Epidermal melanocyte (primary cell): Measurements from ENCODE around the gene SCAPER.
"Not testable (repeated sequence)": the region's sequence is repeated elsewhere in the genome, so short reads cannot be mapped to it uniquely, and the experiment has no call there.

Experiments used
- DNase-seq: peaks from one replicate; pipeline ENCODE4 v3.0.0; 2011; ENCODE audit warnings: low spot score; ENCODE audit not compliant: insufficient read length

Gene SCAPER

GRCh38 chr15:76913737-76914136, 8.6 kb upstream of the SCAPER start:
- no peak for DNase-seq

DNA sequence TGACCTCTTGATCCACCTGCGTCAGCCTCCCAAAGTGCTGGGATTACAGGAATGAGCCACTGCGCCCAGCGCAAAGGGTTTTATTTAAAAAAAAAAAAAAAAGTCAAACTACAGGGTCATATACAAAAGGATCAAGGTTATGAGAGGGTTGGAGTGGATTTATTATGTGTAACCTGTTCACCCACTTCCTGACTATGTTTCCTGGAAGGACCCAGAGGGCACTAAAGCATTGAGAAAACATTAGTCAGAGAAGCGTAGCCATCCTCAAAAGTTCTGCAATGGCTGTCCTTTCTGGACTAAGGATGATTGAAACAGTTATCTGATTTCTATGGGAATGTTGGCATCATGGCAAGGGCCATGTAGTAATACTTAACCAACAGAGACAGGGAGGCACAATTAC, 7.3 kb upstream of the SCAPER start:
- DNase-seq, result no peak

GRCh38 chr15:76905855-76906254, 715 bp upstream of the SCAPER start:
- DNase-seq, result no peak

GRCh38 chr15:76904461-76905012, 603 bp downstream of the SCAPER start:
- DNase-seq, result no peak

DNA sequence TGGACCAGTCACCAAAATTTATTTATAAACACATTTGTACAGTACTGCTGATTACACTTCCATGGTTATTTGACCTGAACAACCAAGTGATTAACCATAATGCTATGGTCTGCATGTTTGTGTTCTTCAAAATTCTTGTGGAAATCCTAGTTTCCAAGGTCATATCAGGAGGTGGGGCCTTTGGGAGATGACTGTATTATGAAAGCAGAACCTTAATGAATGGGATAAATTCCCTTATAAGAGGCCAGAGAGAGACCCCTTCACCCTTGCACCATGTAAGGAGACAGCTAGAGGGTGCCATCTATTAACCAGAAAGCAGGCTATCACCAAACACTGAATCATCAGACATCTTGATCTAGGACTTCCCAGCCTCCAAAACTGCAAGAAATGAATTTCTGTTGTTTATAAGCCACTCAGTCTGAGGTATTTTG, 1.9 kb downstream of the SCAPER start:
- DNase-seq, result no peak

DNA sequence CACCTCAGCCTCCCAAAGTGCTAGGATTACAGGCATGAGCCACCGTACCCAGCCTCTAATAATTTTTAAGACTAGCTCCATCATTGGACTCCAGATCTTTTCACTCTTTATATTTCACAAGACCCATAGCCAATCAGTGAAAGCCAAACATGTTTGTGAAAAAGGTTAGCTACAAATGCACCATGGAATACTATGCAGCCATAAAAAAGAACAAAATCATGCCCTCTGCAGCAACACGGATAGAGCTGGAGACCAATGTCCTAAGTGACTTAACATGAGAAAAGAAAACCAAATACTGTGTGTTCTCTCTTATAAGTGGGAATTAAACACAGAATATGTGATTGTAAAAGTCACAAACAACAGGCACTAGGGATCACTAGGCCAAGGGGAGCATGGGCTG, 3.2 kb downstream of the SCAPER start:
- no peak for DNase-seq

- not testable (repeated sequence) for DNase-seq
Observed at GRCh38 chr15:76899931-76900310, 5.2 kb downstream of the SCAPER start.

- DNase-seq, result not testable (repeated sequence)
Observed at GRCh38 chr15:76899176-76899930, 5.8 kb downstream of the SCAPER start.

GRCh38 chr15:76898102-76898501, 7.0 kb downstream of the SCAPER start:
- no peak for DNase-seq

DNA sequence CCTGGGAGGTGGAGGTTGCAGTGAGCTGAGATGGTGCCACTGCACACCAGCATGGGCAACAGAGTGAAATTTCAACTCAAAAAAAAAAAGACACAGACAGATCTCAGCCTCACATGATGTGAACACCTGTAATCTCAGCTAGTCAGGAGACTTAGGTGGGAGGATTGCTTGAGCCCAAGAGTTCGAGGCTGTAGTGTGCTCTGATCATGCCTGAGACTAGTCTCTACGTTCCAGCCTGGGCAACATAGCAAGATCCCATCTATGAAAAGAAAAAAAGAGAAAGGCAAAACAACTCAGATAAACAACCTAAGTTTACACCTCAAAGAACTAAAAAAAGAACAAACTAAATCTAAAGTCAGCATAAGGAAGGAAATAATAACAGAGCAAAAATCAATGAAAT, 11.0 kb downstream of the SCAPER start:
- no peak for DNase-seq

- not testable (repeated sequence) for DNase-seq
Observed at GRCh38 chr15:76892836-76893235, 12.3 kb downstream of the SCAPER start.

- not testable (repeated sequence) for DNase-seq
Observed at GRCh38 chr15:76887280-76888141, 17.6 kb downstream of the SCAPER start.

DNA sequence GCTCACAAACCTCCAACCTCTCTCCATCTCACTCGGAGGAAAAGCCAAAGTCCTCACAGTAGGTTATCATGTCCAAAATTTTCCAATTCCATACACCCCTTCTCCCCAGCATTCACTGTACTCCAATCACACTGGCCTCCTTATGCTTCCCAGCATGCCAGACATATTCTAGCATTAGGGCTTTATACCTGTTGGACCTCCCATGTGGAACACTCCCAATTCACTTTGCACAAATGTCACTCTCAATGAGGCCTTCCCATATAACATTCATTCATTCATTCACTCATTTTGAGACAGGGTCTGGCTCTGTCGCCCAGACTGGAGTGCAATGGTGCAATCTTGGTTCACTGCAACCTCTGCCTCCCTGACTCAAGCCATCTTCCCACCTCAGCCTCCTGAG, 19.9 kb downstream of the SCAPER start:
- DNase-seq, result no peak

GRCh38 chr15:76875911-76876310, 29.2 kb downstream of the SCAPER start:
- no peak for DNase-seq

DNA sequence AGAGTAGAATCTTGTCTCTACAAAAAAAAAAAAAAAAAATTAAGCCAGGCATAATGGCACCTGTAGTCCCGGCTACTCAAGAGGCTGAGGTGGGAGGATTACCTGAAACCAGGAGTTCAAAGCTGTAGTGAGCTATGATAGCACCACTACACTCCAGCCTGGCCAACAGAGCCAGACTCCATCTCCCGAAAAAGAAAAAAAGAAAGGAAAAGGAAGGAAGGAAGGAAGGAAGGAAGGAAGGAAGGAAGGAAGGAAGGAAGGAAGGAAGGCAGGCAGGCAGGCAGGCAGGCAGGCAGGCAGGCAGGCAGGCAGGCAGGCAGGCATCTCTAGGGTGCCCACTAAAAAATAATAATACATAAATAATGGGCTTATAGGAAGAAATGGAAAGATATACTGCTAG, 32.1 kb downstream of the SCAPER start:
- not testable (repeated sequence) for DNase-seq

DNA sequence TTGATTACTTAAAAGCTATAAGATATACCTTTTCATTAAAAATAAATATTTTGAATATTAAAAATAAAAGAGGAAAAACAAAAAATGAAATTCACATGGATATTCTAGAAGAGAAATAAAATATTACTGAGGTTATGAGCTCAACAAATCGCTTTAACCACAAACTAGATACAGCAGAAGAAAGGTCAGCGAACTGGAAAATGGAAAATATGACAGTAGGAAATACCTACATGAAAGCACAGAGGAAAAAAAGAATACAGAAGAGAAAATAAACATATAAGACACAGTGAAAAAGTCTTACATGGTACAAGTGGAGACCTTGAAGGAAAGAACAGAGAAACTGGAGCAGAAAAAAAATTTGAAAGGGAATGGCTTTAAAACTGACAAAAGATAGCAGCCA, 33.2 kb downstream of the SCAPER start:
- no peak for DNase-seq

- no peak for DNase-seq
Observed at GRCh38 chr15:76868740-76869139, 36.4 kb downstream of the SCAPER start.

- peak; percentile 20 for DNase-seq
Observed at GRCh38 chr15:76866716-76867321, 38.3 kb downstream of the SCAPER start.

DNA sequence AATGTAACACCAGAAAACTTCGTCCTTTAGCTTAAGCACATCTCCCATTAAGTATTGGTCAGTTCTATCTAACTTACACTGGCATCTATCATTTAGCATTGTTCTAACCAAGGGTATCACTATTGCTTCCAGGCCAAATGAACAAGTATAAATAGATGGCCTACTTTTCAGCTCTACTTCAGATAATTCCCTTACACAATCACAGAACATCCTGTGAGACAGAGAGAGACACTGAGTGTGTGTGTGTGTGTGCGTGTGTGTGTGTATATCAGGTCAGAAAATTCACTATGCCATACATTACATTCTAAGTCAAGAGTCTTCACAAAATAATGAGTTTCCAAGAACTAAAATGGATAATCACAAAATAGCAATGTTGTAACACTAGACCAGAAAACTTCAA, 39.1 kb downstream of the SCAPER start:
- DNase-seq, result no peak

- no peak for DNase-seq
Observed at GRCh38 chr15:76865548-76865991, 39.6 kb downstream of the SCAPER start.

GRCh38 chr15:76864586-76864985, 40.6 kb downstream of the SCAPER start:
- no peak for DNase-seq

- DNase-seq, result no peak
Observed at GRCh38 chr15:76863693-76864092, 41.4 kb downstream of the SCAPER start.
